Hematopoietic multipotent progenitor cell (in vitro differentiated cells): ENCODE data around the gene MEPCE. TPM values are rescaled to one million over a fixed set of nuclear protein-coding genes. Genes with fewer than 3 reads are reported as not detected.

Experiments used
- DNase-seq, 3 donors: peaks; one replicate each; pipeline ENCODE4 v3.0.0-alpha.2; 2011 to 2015; ENCODE audit warnings: low read depth in 2 of 3, low spot score in 2 of 3
- total RNA-seq: library from RNA; depleted of rRNA; stranded (reverse); fragments of >200 nt; gene quantifications from one replicate; pipeline ENCODE4 v1.2.3, GENCODE V29; 2012

MEPCE gene
- total RNA-seq, 1 donor, result 88.3 TPM

GRCh38 chr7:100482728-100483089 is 53.1 kb downstream of the MEPCE start:
- DNase-seq, result no peak

GRCh38 chr7:100483090-100483721 is 53.6 kb downstream of the MEPCE start:
- peak; percentile 70 to 81 (median 77) for DNase-seq

Other genes starting within 250 kb of the MEPCE start
- 0.54 TPM for gene PVRIG, start 209.9 kb upstream of the MEPCE start, total RNA-seq
- not detected for gene SPDYE3, start 122.1 kb upstream of the MEPCE start, total RNA-seq
- 39.6 TPM for gene PILRB, start 71.7 kb upstream of the MEPCE start, total RNA-seq
- gene PILRA, start 56.3 kb upstream of the MEPCE start, total RNA-seq, result 2.2 TPM
- gene ZCWPW1, start 1.1 kb upstream of the MEPCE start, total RNA-seq, result 2.4 TPM
- 43.1 TPM for gene PPP1R35, start 6.7 kb downstream of the MEPCE start, total RNA-seq
- 0.27 TPM for gene SPACDR, start 34.4 kb downstream of the MEPCE start, total RNA-seq
- gene TSC22D4, start 49.4 kb downstream of the MEPCE start, total RNA-seq, result 60.9 TPM
- under 0.01 TPM for gene NYAP1, start 54.1 kb downstream of the MEPCE start, total RNA-seq
- gene AGFG2, start 109.4 kb downstream of the MEPCE start, total RNA-seq, result 10.5 TPM
- 2.2 TPM for gene SAP25, start 144.1 kb downstream of the MEPCE start, total RNA-seq
- gene LRCH4, start 156.3 kb downstream of the MEPCE start, total RNA-seq, result 109 TPM
- gene FBXO24, start 156.5 kb downstream of the MEPCE start, total RNA-seq, result 0.81 TPM
- gene PCOLCE, start 172.5 kb downstream of the MEPCE start, total RNA-seq, result 0.81 TPM
- 12.1 TPM for gene MOSPD3, start 182.7 kb downstream of the MEPCE start, total RNA-seq
- 51.7 TPM for gene TFR2, start 211.7 kb downstream of the MEPCE start, total RNA-seq
- gene ACTL6B, start 226.6 kb downstream of the MEPCE start, total RNA-seq, result not detected
- gene GNB2, start 243.9 kb downstream of the MEPCE start, total RNA-seq, result 121 TPM